Right lung (tissue), 5 donors: Measurements from ENCODE around the gene MTG2. TPM values are rescaled to one million over a fixed set of nuclear protein-coding genes. Genes with fewer than 3 reads are reported as not detected.

Source experiments
- DNase-seq, 2 donors: peaks; one replicate each; pipeline ENCODE4 v3.0.0-alpha.2; 2013
- polyA plus RNA-seq, 5 donors: library from polyadenylated mRNA; unstranded; fragments of 120-200 nt; gene quantifications; one replicate each; pipeline versions ENCODE4 v1.2.1 to v1.2.3, GENCODE V29; 2013; ENCODE audit warnings: inconsistent platforms in 1 of 5, low replicate concordance in 1 of 5; ENCODE audit not compliant: insufficient read length in 5 of 5, insufficient read depth in 1 of 5

Gene MTG2
- polyA plus RNA-seq, 5 donors = 25.1 to 37.7 (median 32.4) TPM

DNA sequence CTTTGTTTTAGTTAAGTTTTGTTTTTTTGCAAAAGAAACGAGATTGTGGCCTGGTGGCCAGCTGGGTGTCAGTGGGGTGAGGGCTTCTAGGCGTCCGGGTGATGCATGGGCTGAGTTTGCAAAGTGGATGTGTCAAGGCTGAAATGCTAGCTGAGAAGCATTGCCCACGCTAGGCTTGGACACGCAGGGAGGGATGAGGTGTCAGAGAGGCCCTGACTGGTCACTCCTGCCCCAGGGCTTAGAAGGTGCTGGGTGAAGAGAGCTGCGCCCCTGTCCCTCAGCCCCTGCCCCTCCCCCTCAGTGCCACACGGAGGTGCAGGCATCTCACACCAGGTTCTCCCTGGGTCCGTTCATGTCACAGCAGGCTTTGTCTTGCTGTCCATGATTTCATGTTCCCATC, 63.6 kb downstream of the MTG2 start:
- no peak for DNase-seq

DNA sequence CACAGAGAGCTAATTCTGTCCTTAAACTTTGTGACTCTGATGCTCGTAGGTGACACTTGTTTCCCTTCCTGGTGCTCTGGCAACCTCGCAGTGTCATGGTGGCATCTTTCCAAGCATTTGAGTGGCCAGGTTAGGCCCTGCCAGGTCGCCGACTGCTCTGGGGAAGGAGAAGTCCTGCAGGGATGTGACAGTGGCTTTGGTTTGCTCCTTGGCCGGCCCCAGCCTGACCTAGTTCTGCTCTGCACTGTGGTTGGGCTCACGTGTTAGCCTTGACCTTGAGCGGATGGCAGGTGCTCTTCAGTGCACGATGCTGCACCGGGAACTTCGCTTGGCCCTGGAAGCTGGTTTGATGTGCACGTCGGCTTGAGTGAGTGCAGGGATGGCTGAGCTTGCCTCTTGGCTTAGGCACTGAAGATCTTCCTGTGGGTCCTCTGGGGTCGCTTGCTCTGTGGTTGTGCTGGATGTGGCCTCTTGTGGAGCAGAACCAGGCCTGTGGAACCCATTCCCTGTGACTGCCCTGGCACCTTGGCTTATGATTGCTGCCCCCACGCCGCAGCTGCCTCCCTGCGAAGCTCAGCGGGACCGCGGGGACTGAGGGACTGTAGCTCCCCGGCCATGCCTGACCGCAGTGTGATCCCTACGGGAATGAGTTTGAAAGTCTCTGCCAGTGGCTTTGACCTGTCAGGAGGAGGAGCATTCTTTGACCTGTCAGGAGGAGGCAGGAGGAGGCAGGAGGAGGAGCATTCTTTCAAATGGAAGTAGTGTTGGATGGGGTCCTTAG, 64.2 kb downstream of the MTG2 start:
- DNase-seq = no peak

DNA sequence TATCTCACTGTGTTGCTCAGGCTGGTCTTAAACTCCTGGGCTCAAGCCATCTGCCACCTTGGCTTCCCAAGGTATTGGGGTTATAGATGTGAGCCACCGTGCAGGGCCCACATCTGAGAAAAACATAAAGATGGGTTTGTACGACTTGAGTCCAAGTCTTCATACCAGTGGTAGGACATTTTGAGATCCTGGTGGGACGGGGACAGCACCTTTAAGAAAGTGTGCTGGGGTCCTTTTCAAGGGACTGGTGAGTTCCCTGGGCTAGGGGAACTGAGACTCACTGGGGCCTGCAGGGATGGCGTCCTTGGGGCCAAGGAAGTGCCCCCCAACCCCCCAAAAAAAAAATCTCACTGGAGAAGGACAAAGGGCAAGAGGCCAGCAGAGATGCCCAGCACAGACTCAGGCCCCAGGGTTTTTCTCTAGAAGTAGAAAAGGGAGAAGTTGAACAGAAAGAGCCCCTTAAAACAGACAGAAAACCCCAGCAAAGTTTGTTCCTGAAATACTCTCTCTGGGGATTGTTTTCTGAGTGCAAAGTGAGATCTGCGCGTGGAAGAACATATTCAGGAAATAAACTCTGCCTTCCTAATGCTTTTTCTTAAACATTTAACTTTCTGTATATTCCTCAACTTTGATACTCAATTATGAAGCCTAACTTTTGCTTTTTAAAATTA, 66.2 kb downstream of the MTG2 start:
- DNase-seq = no peak

DNA sequence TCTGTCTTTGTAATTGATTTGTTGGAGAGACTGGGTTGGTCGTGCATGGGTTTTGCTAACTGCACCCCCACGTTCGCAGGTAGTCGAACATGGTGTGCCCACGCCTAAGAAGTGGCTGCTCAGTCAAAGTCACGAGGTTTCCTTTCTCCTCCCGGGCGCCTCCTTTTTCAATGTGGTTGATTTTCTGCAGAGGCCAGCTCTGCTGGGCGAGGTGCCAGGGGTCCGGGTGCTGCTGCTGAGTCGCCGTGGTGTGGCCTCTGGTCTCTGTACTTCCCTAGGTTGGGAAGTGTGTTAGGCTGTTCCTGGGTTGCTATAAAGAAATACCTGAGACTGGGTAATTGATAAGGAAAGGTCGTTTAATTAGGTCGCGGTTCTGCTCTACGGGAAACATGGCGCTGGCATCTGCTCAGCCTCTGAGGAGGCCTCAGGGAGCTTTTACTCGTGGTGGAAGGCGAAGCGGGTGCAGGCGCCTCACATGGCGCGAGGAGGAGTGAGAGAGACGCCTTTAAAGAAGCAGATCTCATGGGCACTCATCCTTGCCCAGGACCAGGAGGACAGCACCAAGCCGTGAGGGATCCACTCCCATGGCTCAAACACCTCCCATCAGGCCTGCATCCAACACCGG, 69.6 kb downstream of the MTG2 start:
- DNase-seq = no peak

Other genes starting within 250 kb of the MTG2 start
- gene TAF4, start 117.1 kb upstream of the MTG2 start, polyA plus RNA-seq = 10 to 100 TPM; 13.0 to 17.7 (median 15.9) TPM
- gene LSM14B, start 60.6 kb upstream of the MTG2 start, polyA plus RNA-seq = 10 to 100 TPM; 52.4 to 64.1 (median 58.2) TPM
- gene PSMA7, start 39.6 kb upstream of the MTG2 start, polyA plus RNA-seq = 100 to 1,000 TPM; 140 to 204 (median 158) TPM
- 10 to 100 TPM; 19.2 to 26.8 (median 23.8) TPM for gene SS18L1, start 39.3 kb upstream of the MTG2 start, polyA plus RNA-seq
- gene HRH3, start 37.2 kb downstream of the MTG2 start, polyA plus RNA-seq = under 1 TPM in 1 of 5 donors, not detected in 4; 0.06 TPM
- gene OSBPL2, start 55.5 kb downstream of the MTG2 start, polyA plus RNA-seq = 10 to 100 TPM; 25.8 to 32.7 (median 29.1) TPM
- 10 to 100 TPM; 29.0 to 68.3 (median 37.5) TPM for gene ADRM1, start 120.0 kb downstream of the MTG2 start, polyA plus RNA-seq
- gene LAMA5, start 184.3 kb downstream of the MTG2 start, polyA plus RNA-seq = 100 to 1,000 TPM in 3 of 5 donors, 10 to 100 TPM in 2; 92.3 to 207 (median 148) TPM
- 1,000 to 10,000 TPM in 1 of 5 donors, 100 to 1,000 TPM in 4; 870 to 1,387 (median 940) TPM for gene RPS21, start 204.1 kb downstream of the MTG2 start, polyA plus RNA-seq
- gene CABLES2, start 224.3 kb downstream of the MTG2 start, polyA plus RNA-seq = 10 to 100 TPM; 11.9 to 14.8 (median 14.7) TPM
- gene RBBP8NL, start 244.5 kb downstream of the MTG2 start, polyA plus RNA-seq = 1 to 10 TPM; 2.7 to 4.4 (median 3.5) TPM